ENCODE results near the gene ABTB1.
A peak's percentile ranks its signal among the peaks of the same experiment; 100 is the strongest.

The ABTB1 gene

DNA sequence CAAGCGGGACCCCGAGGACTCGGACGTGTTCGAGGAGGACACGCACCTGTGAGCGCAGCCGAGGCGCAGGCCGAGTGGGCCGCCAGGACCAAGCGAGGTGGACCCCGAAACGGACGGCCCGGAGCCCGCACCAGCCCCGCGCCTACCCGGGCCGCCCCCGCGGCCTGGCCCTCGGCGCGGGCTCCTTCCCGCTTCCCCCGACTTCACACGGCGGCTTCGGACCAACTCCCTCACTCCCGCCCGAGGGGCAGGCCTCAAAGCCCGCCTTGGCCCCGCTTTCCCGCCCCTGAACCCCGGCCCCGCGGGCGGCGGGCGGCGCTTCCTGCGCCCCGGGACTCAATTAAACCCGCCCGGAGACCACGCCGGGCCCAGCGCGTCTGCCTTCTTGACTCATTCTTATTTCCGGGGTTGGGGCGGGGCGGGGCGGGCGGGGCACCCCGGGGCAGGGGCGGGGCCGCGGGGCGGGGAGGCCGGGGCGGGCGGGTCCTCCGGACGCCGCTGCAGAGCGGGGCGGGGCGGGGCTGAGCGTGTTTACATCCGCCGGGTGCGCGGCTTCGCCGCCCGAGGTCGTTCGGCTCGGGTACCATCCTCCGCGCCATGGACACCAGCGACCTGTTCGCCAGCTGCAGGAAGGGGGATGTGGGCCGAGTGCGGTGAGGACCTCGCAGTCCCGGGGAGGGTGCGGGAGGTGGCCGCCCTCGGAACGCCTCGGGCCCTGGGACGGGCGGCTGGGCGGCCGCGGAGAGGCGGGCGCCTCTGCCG is at the start of gene ABTB1:
Gene ABTB1 (plus strand): TSS at position 524 of the 762 bp plus-strand sequence. CDS start 74 bp downstream, at position 598.
- DNase-seq, result peak; percentile 86

DNA sequence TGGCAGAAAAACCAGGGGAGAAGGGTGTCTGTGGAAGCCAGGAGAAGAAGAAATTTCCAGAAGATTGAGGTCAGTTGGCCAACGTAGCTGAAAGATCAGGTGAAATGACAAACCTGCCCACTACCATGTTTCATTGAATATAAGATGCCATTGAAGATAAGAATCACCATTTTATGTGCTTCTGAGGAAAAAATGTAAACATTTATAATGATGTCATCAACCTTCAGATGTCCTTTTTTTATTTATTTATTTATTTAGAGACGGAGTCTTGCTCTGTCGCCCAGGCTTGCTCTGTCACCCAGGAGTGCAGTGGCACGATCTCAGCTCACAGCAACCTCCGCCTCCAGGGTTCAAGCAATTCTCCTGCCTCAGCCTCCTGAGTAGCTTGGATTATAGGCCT is 48.7 kb upstream of the ABTB1 start:
- no peak for DNase-seq

DNA sequence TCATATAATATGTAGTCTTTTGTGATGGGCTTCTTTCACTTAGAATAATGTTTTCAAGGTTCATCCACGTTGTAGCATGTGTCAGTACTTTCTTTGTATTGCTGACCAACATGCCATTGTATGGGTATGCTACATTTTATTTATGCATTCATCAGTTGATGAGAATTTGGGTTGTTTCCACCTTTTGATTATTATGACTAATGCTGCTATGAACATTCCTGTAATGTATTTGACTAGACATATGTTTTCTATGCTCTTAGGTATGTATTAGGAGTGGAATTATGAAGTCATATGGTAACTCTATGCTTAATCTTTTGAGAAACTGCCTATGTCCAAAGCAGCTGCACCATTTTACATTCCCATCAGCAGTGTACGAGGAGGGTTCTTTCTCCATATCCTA is 46.9 kb upstream of the ABTB1 start:
- no peak for DNase-seq

DNA sequence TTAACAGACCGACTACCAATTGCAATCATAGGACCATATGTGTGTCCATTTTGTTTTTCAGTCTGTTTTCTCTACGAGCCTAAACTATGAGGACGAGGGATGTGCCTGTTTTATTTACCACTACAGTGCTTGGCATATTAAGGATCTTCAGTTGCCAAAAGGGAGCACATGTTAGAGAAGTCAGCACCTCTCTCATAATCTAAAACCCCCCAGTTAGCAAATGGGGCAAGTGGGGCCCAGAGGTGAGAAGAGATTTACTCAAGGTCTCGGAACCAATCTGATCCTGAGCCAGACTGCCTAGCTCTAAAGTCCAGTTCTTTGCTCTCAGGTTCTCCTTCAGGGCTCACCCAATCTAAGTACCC is 44.3 kb upstream of the ABTB1 start:
- DNase-seq, result no peak

DNA sequence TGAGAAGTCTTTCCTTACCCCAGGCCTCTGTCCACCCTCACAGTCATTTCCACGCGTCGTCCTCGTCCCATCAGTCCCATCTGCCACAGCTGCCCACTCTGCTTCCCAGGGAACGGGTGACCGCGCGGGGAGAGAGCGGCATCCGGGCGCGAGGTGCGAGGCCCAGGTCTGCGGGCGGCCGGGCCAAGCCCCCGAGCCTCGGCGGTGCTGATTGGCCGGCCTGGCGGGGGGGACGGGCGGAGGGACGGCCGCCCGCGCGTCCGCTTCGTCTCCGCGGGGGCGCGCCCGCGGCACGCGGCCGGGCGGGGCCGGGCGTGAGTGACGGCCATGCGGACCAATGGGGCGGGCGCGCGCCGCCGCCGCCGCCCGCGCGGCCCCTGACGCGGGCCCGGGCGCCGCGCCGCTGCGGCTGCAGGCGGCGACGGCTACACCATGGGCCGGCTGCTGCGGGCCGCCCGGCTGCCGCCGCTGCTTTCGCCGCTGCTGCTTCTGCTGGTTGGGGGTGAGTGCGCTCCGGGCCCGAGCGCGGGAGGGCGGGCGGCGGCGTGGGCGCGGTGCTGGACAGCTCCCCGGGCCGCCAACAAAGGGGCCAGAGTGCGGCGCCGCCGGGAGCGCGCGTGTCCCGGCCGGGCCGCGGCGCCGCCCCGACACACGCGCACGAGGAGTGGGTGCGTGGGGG is 43.8 kb upstream of the ABTB1 start, which contains the start of gene PODXL2:
Gene PODXL2 (plus strand): TSS at position 398 of the 679 bp plus-strand sequence. CDS start 35 bp downstream, at position 433.
- DNase-seq, result peak; percentile 40

DNA sequence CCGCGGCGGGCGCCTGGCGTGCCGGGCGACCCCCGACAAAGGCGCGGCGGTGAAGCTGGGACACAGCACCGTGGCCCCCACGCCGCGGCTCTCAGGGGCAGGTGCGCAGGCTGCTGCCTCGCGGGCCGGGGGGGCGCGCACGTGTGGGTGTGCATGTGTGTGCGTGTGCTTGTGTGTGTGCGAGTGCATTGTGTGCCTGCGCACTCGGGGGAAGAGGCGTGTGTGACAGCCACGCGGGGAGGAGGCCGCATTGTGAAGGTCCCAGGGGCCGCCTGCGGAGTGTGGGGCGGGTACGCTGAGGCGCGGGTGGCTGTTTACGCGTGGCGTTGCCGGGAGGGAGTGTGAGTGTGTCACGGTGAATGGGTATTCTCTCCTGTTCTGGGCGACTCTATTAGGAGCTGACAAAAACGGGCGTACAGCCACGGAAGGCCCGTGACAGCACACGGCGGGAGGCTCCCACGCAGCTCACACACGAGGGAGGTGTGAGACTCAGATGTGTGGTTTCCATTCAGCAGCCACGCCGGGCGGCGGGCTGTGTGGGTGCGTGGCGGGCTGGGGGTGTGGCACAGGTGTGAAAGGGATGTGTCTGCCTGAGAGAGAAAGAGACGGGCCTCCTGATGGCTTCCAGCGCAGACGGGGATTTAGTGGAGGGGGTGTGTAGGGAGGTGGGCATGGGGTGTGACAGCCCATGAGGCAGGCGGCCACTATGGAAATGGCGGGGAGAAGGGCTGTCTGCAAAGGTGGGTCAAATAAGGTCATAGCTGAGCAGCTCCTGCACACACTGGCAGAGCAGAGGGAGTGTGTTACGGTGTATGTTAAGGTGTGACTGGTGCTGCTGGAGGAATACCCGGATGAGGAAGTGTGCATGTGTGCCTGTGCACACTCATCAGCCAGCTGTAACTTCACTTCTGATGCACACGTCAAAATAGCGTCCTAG is 43.0 kb upstream of the ABTB1 start:
- peak; percentile 60 for DNase-seq

DNA sequence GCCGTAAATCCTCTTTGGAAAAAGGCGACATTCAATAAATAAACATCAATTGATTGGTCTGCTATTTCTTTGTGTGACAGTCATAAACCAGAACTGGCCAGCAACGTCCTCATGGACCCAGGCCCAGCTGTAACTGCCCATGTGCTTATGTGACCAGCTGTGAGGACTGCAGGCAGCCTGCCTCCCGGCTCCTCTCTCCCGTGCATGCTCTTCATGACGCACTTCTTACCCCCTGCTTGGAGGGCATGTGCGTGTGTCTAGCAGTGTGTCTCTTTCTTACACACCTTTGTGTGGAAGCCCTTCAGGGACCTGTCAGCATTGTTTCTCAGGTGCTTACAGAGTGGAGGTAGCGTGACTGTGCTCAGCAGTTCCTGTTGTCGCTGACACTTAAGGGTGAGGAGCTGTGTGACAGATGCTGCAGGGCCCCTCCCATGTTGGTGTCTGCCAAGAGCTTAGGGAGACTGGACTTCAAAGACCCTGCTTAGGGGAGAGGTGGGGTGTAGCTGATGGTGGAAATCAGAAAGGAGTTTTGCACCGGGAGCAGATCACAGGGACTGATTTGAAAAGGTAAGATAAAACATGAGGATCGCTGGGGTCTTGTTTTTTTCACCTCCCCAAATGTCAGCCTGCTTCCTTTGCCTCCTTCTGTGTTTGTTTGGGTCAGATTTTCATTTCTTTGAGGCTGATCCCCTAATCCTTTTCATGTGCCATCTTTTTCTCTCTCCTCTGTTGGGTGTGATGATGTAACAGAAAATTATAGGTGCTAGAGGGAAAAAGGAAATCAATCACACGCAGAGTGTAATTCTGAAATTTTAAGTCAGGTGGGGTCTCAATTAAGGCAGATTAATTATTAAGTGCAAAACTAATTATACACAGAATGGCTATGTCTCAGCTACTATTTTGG is 41.7 kb upstream of the ABTB1 start:
- no peak for DNase-seq

DNA sequence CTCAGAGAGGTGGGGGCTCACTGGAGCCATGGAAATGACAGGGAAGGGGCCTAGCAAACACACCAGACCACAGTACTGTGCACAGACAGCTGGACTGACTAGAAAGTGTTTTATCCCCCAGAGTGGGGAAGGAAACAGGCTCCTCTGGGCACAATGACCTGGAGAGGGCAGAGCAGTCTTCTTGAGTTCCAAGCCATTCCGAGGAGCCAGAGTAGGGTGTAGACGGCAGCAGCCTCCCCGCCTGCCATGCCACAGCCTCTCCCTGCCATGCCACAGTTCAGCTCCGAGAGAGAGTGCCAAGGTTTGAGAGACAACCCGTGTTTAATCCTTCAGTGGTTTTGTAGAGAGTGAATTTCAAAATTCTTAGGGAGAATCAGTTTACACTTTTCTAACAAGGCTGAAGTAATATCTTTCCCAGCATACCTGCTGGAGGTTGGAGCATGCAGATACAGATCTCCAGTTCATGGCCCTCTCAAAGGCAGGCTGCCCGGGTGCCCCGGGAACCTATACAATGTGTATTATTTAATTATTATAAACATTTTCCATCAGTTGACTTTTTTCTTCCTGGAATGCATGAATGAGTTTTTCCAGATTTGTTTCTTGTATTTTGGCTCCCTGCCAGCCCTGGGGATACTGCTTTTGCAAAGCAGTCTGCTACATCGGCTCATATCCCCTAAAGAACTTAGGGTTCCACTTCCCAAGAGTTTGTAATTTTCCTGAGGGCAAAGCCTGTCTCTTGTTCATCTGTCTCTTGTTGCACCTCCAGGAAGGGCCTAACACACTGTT is 40.5 kb upstream of the ABTB1 start:
- DNase-seq, result no peak

DNA sequence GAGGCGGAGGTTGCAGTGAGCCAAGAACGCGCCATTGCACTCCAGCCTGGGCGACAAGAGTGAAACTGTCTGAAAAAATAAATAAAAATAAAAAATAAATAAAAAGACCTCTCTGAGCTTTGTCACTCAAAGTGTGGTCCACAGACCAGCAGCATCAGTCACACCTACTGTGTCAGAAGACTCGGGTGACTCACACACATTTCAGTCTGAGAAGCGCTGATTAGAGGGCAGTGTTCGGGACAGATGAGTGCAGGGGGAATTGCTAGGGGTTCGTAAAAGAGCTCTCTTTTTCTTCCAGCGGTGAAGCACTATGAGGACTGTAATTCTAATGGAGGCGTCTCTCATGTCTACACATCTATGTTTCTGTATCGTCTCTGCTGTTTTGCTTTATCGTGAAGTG is 38.1 kb upstream of the ABTB1 start:
- no peak for DNase-seq

DNA sequence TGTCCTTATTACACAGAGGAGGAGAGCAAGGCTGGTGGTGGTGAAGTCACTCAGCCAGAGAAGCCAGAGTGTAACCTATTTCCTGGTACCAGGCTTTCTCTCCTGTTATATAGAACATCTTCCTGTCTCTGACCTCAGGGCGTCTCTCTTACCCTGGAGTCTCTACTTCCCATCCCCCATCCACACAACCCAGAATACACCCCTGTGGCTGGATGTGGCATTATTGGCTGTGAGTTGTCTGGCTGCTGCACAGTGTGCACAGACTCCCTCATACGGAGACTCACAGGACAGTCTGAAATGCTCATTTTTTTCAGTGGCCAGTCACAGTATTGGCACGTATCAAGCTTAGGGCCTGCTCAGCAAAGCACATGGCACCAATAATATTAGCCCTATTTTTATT is 35.2 kb upstream of the ABTB1 start:
- DNase-seq, result no peak

DNA sequence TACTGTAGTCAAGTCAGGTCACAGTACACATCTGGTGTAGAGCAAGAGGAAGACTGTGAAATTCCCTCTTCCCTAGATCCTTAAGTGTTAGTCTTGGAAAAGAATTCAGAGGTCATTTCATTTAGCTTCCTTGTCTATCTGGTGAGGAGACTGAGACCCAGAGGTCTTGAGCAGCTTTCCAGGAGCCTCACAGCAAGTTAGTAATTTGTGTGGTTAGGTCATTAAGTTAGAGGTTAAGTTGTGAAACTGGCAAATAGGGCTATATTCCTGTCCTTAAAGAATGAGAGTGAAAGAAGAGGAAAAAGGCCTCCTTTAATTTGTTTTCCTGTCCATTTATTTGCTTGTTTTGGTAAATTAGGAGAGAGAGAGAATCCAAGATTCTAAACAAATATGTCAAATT is 34.8 kb upstream of the ABTB1 start:
- DNase-seq, result no peak

DNA sequence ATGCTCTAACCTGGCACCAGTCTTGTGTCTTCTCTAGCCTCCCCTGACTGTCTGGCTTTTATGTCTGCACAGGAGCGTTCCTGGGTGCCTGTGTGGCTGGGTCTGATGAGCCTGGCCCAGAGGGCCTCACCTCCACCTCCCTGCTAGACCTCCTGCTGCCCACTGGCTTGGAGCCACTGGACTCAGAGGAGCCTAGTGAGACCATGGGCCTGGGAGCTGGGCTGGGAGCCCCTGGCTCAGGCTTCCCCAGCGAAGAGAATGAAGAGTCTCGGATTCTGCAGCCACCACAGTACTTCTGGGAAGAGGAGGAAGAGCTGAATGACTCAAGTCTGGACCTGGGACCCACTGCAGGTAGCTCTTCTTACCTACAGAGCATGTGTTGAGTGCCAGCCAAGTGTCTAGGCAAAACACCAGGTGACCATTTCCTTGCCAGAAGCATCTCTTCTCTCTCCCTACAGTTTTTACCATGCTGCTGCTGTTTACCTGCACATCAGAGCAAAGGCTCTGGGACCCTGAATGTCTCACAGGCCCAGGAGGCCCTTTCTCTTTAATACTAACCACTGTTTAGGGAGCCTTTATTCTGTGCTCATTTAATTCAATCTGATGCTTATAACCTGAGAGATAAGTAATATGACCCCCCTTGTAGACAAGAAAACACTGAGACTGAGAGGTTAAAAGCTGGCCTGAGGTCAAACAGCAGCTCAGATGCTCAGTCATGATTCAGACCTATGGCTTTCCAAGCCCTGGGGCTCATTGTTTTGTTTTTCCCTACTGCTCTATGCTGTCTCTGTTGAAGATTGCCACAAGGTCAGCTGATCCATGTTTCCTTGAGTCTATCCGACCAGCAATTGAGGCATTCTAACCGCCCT is 33.3 kb upstream of the ABTB1 start:
- DNase-seq, result no peak

DNA sequence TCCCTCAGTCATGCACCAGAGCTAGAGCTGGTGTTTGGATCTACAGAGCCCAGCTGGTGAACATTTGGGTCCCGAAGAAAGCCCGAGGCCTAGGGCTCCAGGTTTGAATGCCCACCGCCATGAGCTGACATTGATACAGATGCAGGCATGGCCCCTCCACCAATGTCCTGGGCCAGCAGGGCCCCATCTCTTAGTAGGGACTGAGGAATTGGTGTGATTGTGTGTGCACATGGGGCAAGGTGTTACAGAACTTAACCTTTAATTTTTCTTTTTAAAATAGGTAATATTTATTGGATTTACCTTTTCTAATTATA is 32.8 kb upstream of the ABTB1 start:
- DNase-seq, result no peak

DNA sequence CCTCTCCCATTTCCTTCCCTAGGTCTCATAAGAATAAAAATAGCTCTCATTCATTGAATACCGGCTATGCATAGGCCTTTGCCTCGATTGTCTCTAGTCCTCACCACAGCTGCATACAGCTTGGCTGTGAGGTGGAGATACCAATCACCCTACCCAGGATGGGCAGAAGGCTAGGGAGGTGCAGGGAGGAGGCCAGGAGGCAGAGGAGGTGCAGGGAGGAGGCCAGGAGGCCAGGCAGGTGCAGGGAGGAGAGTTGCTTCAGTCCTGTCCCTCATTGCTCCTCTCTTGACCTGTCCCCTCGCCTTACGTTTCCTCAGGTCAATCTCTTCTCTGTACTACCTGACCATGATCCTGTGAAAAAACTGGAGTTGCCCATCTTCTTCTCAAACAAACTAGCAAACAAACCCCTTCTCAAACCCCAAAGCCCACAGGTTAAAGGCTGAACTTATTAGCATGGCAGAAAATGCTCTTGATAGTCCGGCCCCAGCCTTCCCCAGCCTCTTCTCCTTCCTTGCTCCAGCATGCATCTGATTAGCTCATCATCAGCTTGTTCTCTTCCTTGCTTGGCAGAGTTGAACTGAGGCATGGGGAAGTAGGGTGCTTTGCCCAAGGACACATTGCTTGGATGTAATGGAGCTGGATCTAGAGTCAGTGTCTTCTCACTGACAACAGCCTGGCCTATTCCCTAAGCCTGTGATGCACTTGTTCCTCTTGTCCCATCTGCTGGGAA is 27.9 kb upstream of the ABTB1 start:
- no peak for DNase-seq

DNA sequence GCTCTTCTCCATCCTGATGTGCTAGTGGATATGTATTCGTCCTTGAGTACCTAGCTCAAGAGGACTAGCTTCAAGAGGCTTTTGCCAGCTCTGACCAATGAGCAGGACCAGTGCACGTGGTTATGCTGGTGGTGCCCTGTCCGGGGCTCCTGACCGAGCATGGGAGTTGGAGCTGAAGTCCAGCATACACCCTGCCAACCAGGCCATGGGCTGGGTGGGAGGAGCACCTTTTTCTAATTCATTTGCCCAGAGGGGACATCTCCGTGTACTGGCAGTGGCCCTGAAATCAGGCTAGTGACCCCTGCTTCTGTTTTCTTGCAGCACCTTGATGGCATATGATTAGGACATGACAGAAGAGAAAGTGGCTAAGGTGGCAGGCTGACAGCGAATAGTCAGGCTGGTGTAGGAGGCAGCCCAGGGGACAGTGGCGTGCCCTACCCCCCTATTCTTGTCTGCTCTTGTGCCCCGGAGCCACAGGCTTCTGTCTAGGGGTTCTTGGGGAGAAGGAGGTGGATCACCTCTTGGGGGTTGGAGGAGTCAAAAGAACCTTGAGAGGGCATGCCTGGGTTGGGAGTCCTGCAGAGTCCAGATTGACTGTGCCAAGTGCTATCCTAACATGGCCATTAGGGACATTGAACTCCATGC is 27.3 kb upstream of the ABTB1 start:
- no peak for DNase-seq

DNA sequence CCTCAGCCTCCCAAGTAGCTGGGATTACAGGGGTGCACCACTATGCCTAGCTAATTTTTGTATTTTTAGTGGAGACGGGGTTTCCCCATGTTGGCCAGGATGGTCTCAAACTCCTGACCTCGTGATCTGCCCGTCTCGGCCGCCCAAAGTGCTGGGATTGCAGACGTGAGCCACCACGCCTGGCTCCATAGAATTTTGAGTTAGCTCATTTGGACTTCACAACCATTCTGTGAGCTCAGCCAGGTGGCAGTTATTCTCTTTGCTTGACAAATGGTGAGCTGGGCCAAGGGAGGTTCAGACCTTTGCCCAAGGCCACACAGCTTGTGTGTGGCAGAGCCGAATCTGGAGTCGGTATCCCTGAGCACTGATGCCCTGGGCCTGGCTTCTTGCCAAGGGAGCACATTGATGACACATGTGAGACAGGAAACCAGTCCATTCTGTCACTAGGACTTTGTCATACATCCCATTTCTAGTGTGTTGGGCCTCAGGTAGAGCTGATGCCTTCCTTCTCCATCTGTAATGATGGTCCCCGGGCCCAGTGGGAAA is 26.2 kb upstream of the ABTB1 start:
- DNase-seq, result no peak

DNA sequence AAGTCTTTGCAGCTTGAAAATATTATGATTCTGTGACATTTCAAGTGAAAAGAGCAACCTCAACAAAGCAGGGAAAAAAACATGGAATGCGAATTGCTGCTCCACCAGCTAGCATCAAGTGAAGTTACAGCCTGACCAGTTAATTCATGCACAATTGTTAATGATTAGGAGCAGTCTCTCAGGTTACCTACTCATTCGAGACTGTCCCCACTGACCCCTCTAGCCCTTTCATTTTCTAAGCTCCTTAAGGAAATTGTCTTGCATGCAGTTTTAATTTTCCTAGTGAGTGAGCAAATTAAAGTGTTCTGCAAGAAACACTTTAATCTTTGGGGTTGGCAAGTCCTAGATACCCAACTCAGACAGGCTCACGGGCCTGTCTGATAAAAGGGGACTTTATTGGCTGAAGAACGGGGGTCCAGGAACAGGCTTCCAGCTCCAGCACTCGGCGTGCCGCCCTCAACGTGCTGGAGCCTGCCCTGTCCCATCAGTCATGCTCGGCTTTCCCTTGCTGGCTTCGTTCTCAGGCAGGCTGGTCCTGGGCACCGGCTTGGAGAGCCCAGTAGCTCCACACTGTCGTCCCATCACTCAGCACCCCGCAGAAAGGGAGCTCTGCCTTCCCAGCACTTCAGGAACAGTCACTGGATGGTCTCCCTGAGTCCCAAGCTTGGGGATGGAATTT is 25.4 kb upstream of the ABTB1 start:
- no peak for DNase-seq

DNA sequence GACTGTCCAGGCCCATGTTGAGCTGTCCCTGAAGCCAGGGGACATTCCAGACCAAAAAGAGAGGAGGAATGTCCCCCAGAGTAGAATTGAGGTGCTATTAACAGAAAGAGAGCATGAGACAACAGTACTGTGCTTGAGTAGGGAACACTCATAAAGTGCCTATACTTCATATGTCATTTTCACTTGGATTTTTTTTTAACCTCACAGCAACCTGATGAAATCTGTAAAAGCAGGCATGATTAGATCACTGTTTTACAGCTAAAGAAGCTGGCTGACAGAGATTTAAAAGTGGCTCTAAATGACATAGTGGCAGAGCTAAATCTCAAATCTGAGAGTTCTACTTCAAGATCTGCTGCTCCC is 24.9 kb upstream of the ABTB1 start:
- no peak for DNase-seq

DNA sequence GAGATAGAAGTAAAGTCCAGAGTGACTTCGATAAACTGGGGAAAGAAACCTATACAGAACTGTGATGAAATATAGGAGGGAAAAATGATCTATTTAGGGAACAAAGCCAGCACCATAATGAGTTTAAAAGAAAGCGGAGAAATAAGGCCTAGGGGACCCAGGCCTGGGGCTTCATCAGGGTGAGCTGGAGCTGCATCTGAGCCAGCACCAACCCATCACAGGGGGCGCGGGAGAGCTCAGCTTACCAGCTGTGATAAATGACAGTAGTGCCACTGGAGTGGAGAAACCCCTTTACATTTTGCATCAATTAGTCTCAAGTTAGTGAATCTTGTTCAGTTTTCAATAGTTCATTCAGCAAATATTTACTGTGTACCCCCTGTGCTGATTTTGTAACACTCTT is 22.5 kb upstream of the ABTB1 start:
- no peak for DNase-seq
